ENCODE measurements around the gene GARIN3.

DNA sequence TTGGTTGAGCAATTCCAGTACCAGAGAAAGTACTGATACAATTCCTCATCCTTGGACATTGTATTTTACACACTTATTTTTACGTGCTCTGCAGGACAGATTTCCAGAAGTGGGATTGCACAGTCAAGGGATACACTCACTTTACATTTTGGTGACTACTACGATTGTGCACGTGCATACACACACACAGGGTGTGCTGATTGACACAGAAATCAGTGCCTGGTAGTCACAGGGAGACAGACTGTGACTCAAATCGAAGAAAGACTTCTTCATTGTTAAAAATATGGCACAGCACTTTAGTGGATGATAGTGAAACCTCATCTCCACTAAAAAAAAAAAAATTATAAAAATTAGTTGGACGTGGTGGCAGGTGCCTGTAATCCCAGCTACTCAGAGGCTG, 1.5 kb downstream of the GARIN3 start:
- TF ChIP-seq, protein P1, sequence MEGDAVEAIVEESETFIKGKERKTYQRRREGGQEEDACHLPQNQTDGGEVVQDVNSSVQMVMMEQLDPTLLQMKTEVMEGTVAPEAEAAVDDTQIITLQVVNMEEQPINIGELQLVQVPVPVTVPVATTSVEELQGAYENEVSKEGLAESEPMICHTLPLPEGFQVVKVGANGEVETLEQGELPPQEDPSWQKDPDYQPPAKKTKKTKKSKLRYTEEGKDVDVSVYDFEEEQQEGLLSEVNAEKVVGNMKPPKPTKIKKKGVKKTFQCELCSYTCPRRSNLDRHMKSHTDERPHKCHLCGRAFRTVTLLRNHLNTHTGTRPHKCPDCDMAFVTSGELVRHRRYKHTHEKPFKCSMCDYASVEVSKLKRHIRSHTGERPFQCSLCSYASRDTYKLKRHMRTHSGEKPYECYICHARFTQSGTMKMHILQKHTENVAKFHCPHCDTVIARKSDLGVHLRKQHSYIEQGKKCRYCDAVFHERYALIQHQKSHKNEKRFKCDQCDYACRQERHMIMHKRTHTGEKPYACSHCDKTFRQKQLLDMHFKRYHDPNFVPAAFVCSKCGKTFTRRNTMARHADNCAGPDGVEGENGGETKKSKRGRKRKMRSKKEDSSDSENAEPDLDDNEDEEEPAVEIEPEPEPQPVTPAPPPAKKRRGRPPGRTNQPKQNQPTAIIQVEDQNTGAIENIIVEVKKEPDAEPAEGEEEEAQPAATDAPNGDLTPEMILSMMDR (IDR thresholded peaks at IDR 0.05): no peak
- TF ChIP-seq EZH2 (IDR thresholded peaks at IDR 0.05; ENCODE audit: borderline replicate concordance, insufficient read depth, low read depth, low read length, poor library complexity, severe bottlenecking): no peak

Data from B cell (primary cell).